Osteocyte (in vitro differentiated cells): ENCODE data around the gene MAPK7. TPM values are rescaled to one million over a fixed set of nuclear protein-coding genes. Genes with fewer than 3 reads are reported as not detected.

ENCODE experiments used
- DNase-seq: peaks from one replicate; pipeline ENCODE4 v3.0.0; 2021; ENCODE audit warnings: mixed read lengths; ENCODE audit not compliant: unreplicated experiment; ENCODE audit errors: extremely low spot score
- H3K27ac Mint-ChIP-seq: one replicate; pipeline ENCODE4 v1.8.0; 2021; ENCODE audit warnings: mild to moderate bottlenecking, mixed read lengths; ENCODE audit not compliant: unreplicated experiment
- H3K27me3 Mint-ChIP-seq: one replicate; pipeline ENCODE4 v1.8.0; 2021; ENCODE audit warnings: mixed read lengths; ENCODE audit not compliant: unreplicated experiment
- H3K36me3 Mint-ChIP-seq: one replicate; pipeline ENCODE4 v1.8.0; 2021; ENCODE audit warnings: mixed read lengths; ENCODE audit not compliant: unreplicated experiment
- H3K4me1 Mint-ChIP-seq: one replicate; pipeline ENCODE4 v1.8.0; 2021; ENCODE audit warnings: mixed read lengths; ENCODE audit not compliant: unreplicated experiment
- H3K4me3 Mint-ChIP-seq: one replicate; pipeline ENCODE4 v1.8.0; 2021; ENCODE audit warnings: mild to moderate bottlenecking, moderate library complexity, mixed read lengths; ENCODE audit not compliant: unreplicated experiment
- H3K9me3 Mint-ChIP-seq: one replicate; pipeline ENCODE4 v1.8.0; 2021; ENCODE audit warnings: mixed read lengths; ENCODE audit not compliant: unreplicated experiment
- total RNA-seq: library from RNA; stranded (reverse); gene quantifications from 2 replicates; pipeline ENCODE4 v1.2.1, GENCODE V29; 2021
- TF ChIP-seq, protein P1 (sequence below): fragments of 200-600 bp; sonication (generic); IDR thresholded peaks from 2 replicates; pipeline ENCODE4 v1.5.0; 2021; ENCODE audit warnings: antibody characterized with exemption, mild to moderate bottlenecking, moderate library complexity

The MAPK7 gene
- total RNA-seq, 1 donor from 2014 or later, result 37.1 TPM

GRCh38 chr17:19411631-19412030 is 33.3 kb downstream of the MAPK7 start:
- TF ChIP-seq, protein P1, sequence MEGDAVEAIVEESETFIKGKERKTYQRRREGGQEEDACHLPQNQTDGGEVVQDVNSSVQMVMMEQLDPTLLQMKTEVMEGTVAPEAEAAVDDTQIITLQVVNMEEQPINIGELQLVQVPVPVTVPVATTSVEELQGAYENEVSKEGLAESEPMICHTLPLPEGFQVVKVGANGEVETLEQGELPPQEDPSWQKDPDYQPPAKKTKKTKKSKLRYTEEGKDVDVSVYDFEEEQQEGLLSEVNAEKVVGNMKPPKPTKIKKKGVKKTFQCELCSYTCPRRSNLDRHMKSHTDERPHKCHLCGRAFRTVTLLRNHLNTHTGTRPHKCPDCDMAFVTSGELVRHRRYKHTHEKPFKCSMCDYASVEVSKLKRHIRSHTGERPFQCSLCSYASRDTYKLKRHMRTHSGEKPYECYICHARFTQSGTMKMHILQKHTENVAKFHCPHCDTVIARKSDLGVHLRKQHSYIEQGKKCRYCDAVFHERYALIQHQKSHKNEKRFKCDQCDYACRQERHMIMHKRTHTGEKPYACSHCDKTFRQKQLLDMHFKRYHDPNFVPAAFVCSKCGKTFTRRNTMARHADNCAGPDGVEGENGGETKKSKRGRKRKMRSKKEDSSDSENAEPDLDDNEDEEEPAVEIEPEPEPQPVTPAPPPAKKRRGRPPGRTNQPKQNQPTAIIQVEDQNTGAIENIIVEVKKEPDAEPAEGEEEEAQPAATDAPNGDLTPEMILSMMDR, result no peak
- no peaks in the 10 kb centered on the region for H3K9me3 Mint-ChIP-seq
- DNase-seq, result no peak
- no peak overlapping the region for H3K4me3 Mint-ChIP-seq
- peaks cover 3% of the 10 kb centered on the region for H3K27me3 Mint-ChIP-seq
- no peak overlapping the region for H3K27ac Mint-ChIP-seq
- H3K36me3 Mint-ChIP-seq, result no peaks in the 10 kb centered on the region
- H3K4me1 Mint-ChIP-seq, result peaks cover 7% of the 10 kb centered on the region

- TF ChIP-seq, protein P1, result no peak
- Mint-ChIP-seq H3K4me3 (no peak overlapping the region), H3K27me3 (peaks cover 3% of the 10 kb centered on the region), H3K27ac (no peak overlapping the region), H3K4me1 (peaks cover 7% of the 10 kb centered on the region), H3K36me3 (no peaks in the 10 kb centered on the region), H3K9me3 (no peaks in the 10 kb centered on the region)
- no peak for DNase-seq
Observed at GRCh38 chr17:19412510-19412909, 34.2 kb downstream of the MAPK7 start.

- no peak for DNase-seq
- TF ChIP-seq, protein P1, result no peak
- H3K27me3 Mint-ChIP-seq, result peaks cover 3% of the 10 kb centered on the region
- no peaks in the 10 kb centered on the region for H3K9me3 Mint-ChIP-seq
- H3K4me1 Mint-ChIP-seq, result peaks cover 7% of the 10 kb centered on the region
- no peaks in the 10 kb centered on the region for H3K36me3 Mint-ChIP-seq
- no peak overlapping the region for H3K27ac Mint-ChIP-seq
- H3K4me3 Mint-ChIP-seq, result no peak overlapping the region
Observed at GRCh38 chr17:19412984-19413383, 34.7 kb downstream of the MAPK7 start.

DNA sequence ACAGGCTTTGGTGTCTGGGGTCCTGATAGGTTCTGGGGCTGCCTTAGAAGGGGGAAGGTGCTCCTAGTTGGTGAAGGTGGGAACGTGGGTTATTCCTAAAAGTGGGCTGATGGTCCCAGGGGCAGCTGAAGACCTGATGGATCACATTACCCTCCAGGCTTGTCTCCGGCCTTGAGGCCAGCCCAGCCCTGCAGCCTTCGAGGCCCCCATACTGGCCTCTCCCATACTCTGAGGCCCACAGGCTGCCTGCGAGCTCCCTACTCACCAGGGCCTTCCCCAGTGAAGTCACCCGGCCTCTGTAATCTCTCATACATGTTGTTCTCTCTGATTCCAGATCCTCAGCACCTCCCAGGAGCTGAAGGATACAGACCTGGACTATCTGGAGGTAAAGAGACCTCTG is 35.5 kb downstream of the MAPK7 start:
- Mint-ChIP-seq H3K27me3 (peaks cover 3% of the 10 kb centered on the region), H3K36me3 (no peaks in the 10 kb centered on the region), H3K4me3 (no peak overlapping the region), H3K9me3 (no peaks in the 10 kb centered on the region), H3K27ac (no peak overlapping the region), H3K4me1 (peaks cover 7% of the 10 kb centered on the region)
- TF ChIP-seq, protein P1, result no peak
- DNase-seq, result no peak

DNA sequence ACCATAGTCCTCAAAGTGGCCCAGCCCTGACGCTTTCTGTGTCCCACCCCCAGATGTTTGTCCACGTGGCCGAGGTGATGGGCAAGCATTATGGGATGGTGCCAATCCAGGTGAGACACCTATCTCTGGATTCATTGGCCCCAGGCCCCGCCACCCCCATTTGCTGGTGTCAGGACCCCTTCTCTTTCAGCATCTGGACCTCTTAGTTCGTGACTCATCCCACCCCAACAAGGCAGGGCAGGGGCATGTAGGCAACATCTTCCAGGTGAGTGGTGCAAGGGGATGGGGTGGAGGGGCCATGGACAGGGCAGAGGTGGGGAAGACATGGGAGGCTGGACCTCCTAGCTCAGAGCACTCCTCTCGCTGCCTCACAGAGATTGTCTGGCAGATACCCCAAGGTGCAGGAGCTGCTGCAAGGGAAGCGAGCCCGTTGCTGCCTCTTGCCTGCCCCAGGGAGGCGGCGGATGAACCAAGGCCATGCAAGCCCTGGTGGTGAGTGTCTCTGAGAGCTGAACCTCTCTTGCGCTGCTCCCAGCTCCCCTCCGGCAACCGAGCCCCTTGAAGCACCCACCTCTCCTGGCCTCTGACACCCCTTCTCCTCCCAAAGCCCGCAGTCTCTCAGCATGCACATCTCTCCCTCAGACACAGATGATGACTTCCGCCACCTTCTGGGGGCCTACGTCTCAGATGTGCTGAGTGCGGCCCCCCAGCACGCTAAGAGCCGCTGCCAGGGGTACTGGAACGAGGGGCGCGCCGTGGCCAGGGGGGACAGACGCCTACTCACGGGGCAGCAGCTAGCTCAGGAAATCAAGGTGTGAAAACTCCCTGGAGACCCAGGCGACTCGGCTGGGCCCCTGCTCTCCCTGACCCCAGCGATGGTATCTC is 36.3 kb downstream of the MAPK7 start:
- H3K36me3 Mint-ChIP-seq, result no peaks in the 10 kb centered on the region
- no peaks in the 10 kb centered on the region for H3K9me3 Mint-ChIP-seq
- peaks cover 3% of the 10 kb centered on the region for H3K27me3 Mint-ChIP-seq
- H3K27ac Mint-ChIP-seq, result no peak overlapping the region
- H3K4me3 Mint-ChIP-seq, result no peak overlapping the region
- TF ChIP-seq, protein P1, result no peak
- DNase-seq, result no peak
- peaks cover 4% of the 10 kb centered on the region for H3K4me1 Mint-ChIP-seq
